Esophagus squamous epithelium (tissue), 4 donors: ENCODE results near the gene CDC37L1.

Source experiments
- CTCF ChIP-seq, 6 experiments: fragments of 450-650 bp in 4 of 6; fragments of 200-600 bp in 2 of 6; sonication (generic) in 2 of 6; IDR thresholded peaks; one replicate each; pipeline ENCODE4 v1.5.1; 2016 to 2019; ENCODE audit warnings: antibody characterized with exemption in 6 of 6, mild to moderate bottlenecking in 4 of 6, moderate library complexity in 4 of 6
- POLR2A ChIP-seq, 4 donors: fragments of 450-650 bp; IDR thresholded peaks; one replicate each; pipeline ENCODE4 v1.6.1; 2017; ENCODE audit warnings: antibody characterized with exemption in 4 of 4, mild to moderate bottlenecking in 4 of 4, moderate library complexity in 3 of 4

GRCh38 chr9:4671737-4672136, 7.6 kb upstream of the CDC37L1 start:
- TF ChIP-seq POLR2A (IDR thresholded peaks at IDR 0.05), result no peak
- no peak for TF ChIP-seq CTCF (IDR thresholded peaks at IDR 0.05)
